SK-N-SH treated with all-trans-retinoic acid at 6 μM for 48 hours (cell line): Measurements from ENCODE around the gene ZSWIM2.

ENCODE experiments used
- ATAC-seq: fragments of 200-7000 bp; cut with Tn5 transposase; 3 replicates; pipeline ENCODE4 v1.9.1; 2020; ENCODE audit warnings: mild to moderate bottlenecking, moderate library complexity
- ARNTL ChIP-seq: fragments of 450-650 bp; formaldehyde crosslinking; IDR thresholded peaks from 2 replicates; pipeline ENCODE4 v1.5.0; 2020; ENCODE audit warnings: low read depth, mild to moderate bottlenecking, moderate library complexity, borderline replicate concordance
- BACH2 ChIP-seq: fragments of 250-450 bp; sonication (Bioruptor Pico); IDR thresholded peaks from 2 replicates; pipeline ENCODE4 v1.9.0; 2021; ENCODE audit warnings: mild to moderate bottlenecking, borderline replicate concordance
- CREB5 ChIP-seq: fragments of 250-450 bp; sonication (Bioruptor Pico); IDR thresholded peaks from 2 replicates; pipeline ENCODE4 v1.5.1; 2020; ENCODE audit warnings: low read depth, mild to moderate bottlenecking, moderate library complexity
- CSDC2 ChIP-seq: fragments of 250-450 bp; sonication (Bioruptor Pico); IDR thresholded peaks from 2 replicates; pipeline ENCODE4 v1.5.0; 2020; ENCODE audit warnings: mild to moderate bottlenecking, moderate library complexity
- CSRNP3 ChIP-seq: fragments of 250-450 bp; sonication (Bioruptor Pico); IDR thresholded peaks from 2 replicates; pipeline ENCODE4 v1.5.1; 2021; ENCODE audit warnings: mild to moderate bottlenecking, moderate library complexity
- ESRRG ChIP-seq: fragments of 250-450 bp; sonication (Bioruptor Pico); IDR thresholded peaks from 2 replicates; pipeline ENCODE4 v1.6.1; 2021; ENCODE audit warnings: mild to moderate bottlenecking
- GLIS3 ChIP-seq: fragments of 250-450 bp; sonication (Bioruptor Pico); IDR thresholded peaks from 2 replicates; pipeline ENCODE4 v1.5.0; 2020; ENCODE audit warnings: mild to moderate bottlenecking, moderate library complexity
- ISL1 ChIP-seq: fragments of 250-450 bp; sonication (Bioruptor Pico); IDR thresholded peaks from 2 replicates; pipeline ENCODE4 v2.1.2; 2022; ENCODE audit warnings: mild to moderate bottlenecking, moderate library complexity
- POU6F1 ChIP-seq: fragments of 250-450 bp; sonication (Bioruptor Pico); IDR thresholded peaks from 2 replicates; pipeline ENCODE4 v1.8.0; 2021; ENCODE audit warnings: low read depth, mild to moderate bottlenecking, moderate library complexity, borderline replicate concordance
- PPARA ChIP-seq: fragments of 250-450 bp; sonication (Bioruptor Pico); IDR thresholded peaks from 2 replicates; pipeline ENCODE4 v1.5.0; 2020; ENCODE audit warnings: mild to moderate bottlenecking, borderline replicate concordance
- RARB ChIP-seq: fragments of 250-450 bp; sonication (Bioruptor Pico); IDR thresholded peaks from 2 replicates; pipeline ENCODE4 v1.8.0; 2021; ENCODE audit warnings: mild to moderate bottlenecking, moderate library complexity
- TCF4 ChIP-seq: fragments of 250-450 bp; sonication (Bioruptor Pico); IDR thresholded peaks from 2 replicates; pipeline ENCODE4 v1.8.0; 2021; ENCODE audit warnings: mild to moderate bottlenecking, moderate library complexity, borderline replicate concordance
- TOX ChIP-seq: fragments of 250-450 bp; sonication (Bioruptor Pico); IDR thresholded peaks from 2 replicates; pipeline ENCODE4 v1.8.0; 2021; ENCODE audit warnings: mild to moderate bottlenecking, moderate library complexity, borderline replicate concordance
- ZC3H10 ChIP-seq: fragments of 250-450 bp; sonication (Bioruptor Pico); IDR thresholded peaks from 2 replicates; pipeline ENCODE4 v1.5.1; 2021; ENCODE audit warnings: mild to moderate bottlenecking, moderate library complexity
- ZFP30 ChIP-seq: fragments of 450-650 bp; formaldehyde crosslinking; IDR thresholded peaks from 2 replicates; pipeline ENCODE4 v1.5.0; 2022; ENCODE audit warnings: mild to moderate bottlenecking, moderate library complexity
- ZNF565 ChIP-seq: fragments of 450-650 bp; formaldehyde crosslinking; conservative IDR thresholded peaks from 2 replicates; pipeline ENCODE4 v1.5.0; 2020; ENCODE audit warnings: low read depth, mild to moderate bottlenecking, moderate library complexity
- ZNF70 ChIP-seq: fragments of 450-650 bp; formaldehyde crosslinking; IDR thresholded peaks from 2 replicates; pipeline ENCODE4 v1.5.0; 2020; ENCODE audit warnings: mild to moderate bottlenecking, moderate library complexity

The ZSWIM2 gene

GRCh38 chr2:186852508-186852907 lies 3.5 kb upstream of the ZSWIM2 start:
- ATAC-seq: no peak
- no peak for TF ChIP-seq TOX (CRISPR knock-in tag)
- no peak for TF ChIP-seq ZNF70
- TF ChIP-seq CSRNP3 (CRISPR knock-in tag): no peak
- TF ChIP-seq CREB5 (CRISPR knock-in tag): no peak
- no peak for TF ChIP-seq POU6F1 (CRISPR knock-in tag)
- TF ChIP-seq ISL1 (CRISPR knock-in tag): no peak
- no peak for TF ChIP-seq PPARA

GRCh38 chr2:186842373-186842772 lies 6.6 kb downstream of the ZSWIM2 start:
- no peak for ATAC-seq
- no peak for TF ChIP-seq ZC3H10 (CRISPR knock-in tag)
- TF ChIP-seq TOX (CRISPR knock-in tag): no peak
- TF ChIP-seq, all 23 proteins: peak for 0

- TF ChIP-seq CREB5 (CRISPR knock-in tag): peak; percentile 40; the same call in 1 of the 2 replicates
- no peak for TF ChIP-seq ZFP30 (CRISPR knock-in tag)
- TF ChIP-seq ISL1 (CRISPR knock-in tag): peak; percentile 86
- TF ChIP-seq, all 23 proteins: peak for 2
- ATAC-seq: peak; percentile 85
Measured at GRCh38 chr2:186841940-186842339, 7.0 kb downstream of the ZSWIM2 start.

- no peak for TF ChIP-seq CSDC2 (CRISPR knock-in tag)
- no peak for TF ChIP-seq BACH2 (CRISPR knock-in tag)
- TF ChIP-seq GLIS3 (CRISPR knock-in tag): no peak
- no peak for TF ChIP-seq ZC3H10 (CRISPR knock-in tag)
- TF ChIP-seq ZNF565: no peak
- no peak for TF ChIP-seq RARB (CRISPR knock-in tag)
- no peak for TF ChIP-seq POU6F1 (CRISPR knock-in tag)
- TF ChIP-seq CSRNP3 (CRISPR knock-in tag): no peak
- TF ChIP-seq, all 23 proteins: peak for 0
- no peak for ATAC-seq
Measured at GRCh38 chr2:186835628-186836027, 13.3 kb downstream of the ZSWIM2 start.

GRCh38 chr2:186827862-186828492 lies 21.0 kb downstream of the ZSWIM2 start:
- TF ChIP-seq ARNTL (CRISPR knock-in tag) (no peak), ZNF70 (no peak), GLIS3 (CRISPR knock-in tag) (no peak), TOX (CRISPR knock-in tag) (no peak), ZC3H10 (CRISPR knock-in tag) (no peak), TCF4 (CRISPR knock-in tag) (no peak), RARB (CRISPR knock-in tag) (no peak), ESRRG (no peak), POU6F1 (CRISPR knock-in tag) (no peak), ZNF565 (no peak), CSRNP3 (CRISPR knock-in tag) (no peak), BACH2 (CRISPR knock-in tag) (no peak)
- TF ChIP-seq, all 23 proteins: peak for 0
- ATAC-seq: no peak
